H1 (cell line): ENCODE data around the gene NUP210. TPM values are rescaled to one million over a fixed set of nuclear protein-coding genes. Genes with fewer than 3 reads are reported as not detected.

Experiments used
- CTCF ChIA-PET: fragments of 300-600 bp; sonication (Branson Sonifier 250); formaldehyde crosslinking; loops from one replicate; lab custom pipeline; 2021; ENCODE audit not compliant: partially characterized antibody; lab: Charles Lee
- POLR2A ChIA-PET: fragments of 300-600 bp; sonication (Branson Sonifier 250); formaldehyde crosslinking; loops from one replicate; lab custom pipeline; 2021; ENCODE audit warnings: inconsistent platforms; ENCODE audit not compliant: partially characterized antibody; lab: Charles Lee
- DNase-seq, 2 experiments: peaks; one replicate each; pipeline versions ENCODE4 v3.0.0 to v3.0.0-alpha.2; 2010 to 2022; ENCODE audit warnings: low spot score in 2 of 2, low read depth in 1 of 2, mixed read lengths in 1 of 2
- FAIRE-seq: peaks from 2 replicates; lab custom pipeline; 2011; peaks lifted over from hg19 to GRCh38; lab: Jason Lieb, UNC
- H2AFZ ChIP-seq: 2 replicates; pipeline ENCODE4 v1.8.1; 2012; ENCODE audit warnings: low read length, inconsistent platforms
- H2AK5ac ChIP-seq: 2 replicates; pipeline ENCODE4 v1.6.1; 2013; ENCODE audit warnings: low read depth, low read length
- H2BK120ac ChIP-seq: replicated peaks from 2 replicates; pipeline ENCODE3; 2013; ENCODE audit warnings: low read depth, low read length, inconsistent platforms
- H2BK12ac ChIP-seq: 2 replicates; pipeline ENCODE4 v1.6.1; 2013; ENCODE audit warnings: low read depth, low read length
- H2BK15ac ChIP-seq: 2 replicates; pipeline ENCODE4 v1.6.1; 2013; ENCODE audit warnings: low read length
- H2BK20ac ChIP-seq: 2 replicates; pipeline ENCODE4 v1.6.1; 2013; ENCODE audit warnings: low read length
- H2BK5ac ChIP-seq: 2 replicates; pipeline ENCODE4 v1.6.1; 2013; ENCODE audit warnings: low read depth, low read length
- H3K14ac ChIP-seq: 2 replicates; pipeline ENCODE4 v1.6.1; 2013; ENCODE audit warnings: inconsistent platforms; ENCODE audit not compliant: insufficient read length
- H3K18ac ChIP-seq: 2 replicates; pipeline ENCODE4 v1.6.1; 2013; ENCODE audit warnings: low read length; ENCODE audit errors: extremely low read depth
- H3K23ac ChIP-seq: 2 replicates; pipeline ENCODE4 v1.6.1; 2013; ENCODE audit warnings: inconsistent platforms; ENCODE audit not compliant: insufficient read length
- H3K23me2 ChIP-seq: 2 replicates; pipeline ENCODE4 v1.6.1; 2013; ENCODE audit warnings: low read depth, low read length
- H3K27ac ChIP-seq: 2 replicates; pipeline ENCODE4 v1.6.1; 2011; ENCODE audit warnings: low read depth, low read length, inconsistent platforms
- H3K27me3 ChIP-seq, 4 experiments: replicated peaks in 1 of 4; 1 replicate in 1 of 4; 2 replicates in 3 of 4; pipeline versions ENCODE4 v1.6.1 to v1.8.1; 2011 to 2013; ENCODE audit warnings: low read length in 3 of 4, mild to moderate bottlenecking in 3 of 4, inconsistent platforms in 2 of 4, mixed read lengths in 2 of 4, moderate library complexity in 1 of 4; ENCODE audit not compliant: control insufficient read depth in 3 of 4, insufficient read depth in 3 of 4; ENCODE audit errors: extremely low read depth in 1 of 4
- H3K36me3 ChIP-seq, 4 experiments: 2 replicates each; pipeline versions ENCODE4 v1.6.1 to v1.8.1; 2011 to 2013; ENCODE audit warnings: mild to moderate bottlenecking in 4 of 4, low read length in 3 of 4, moderate library complexity in 2 of 4, control low read depth in 1 of 4, inconsistent platforms in 1 of 4; ENCODE audit not compliant: insufficient read depth in 4 of 4, control insufficient read depth in 2 of 4
- H3K4ac ChIP-seq: replicated peaks from 2 replicates; pipeline ENCODE3; 2013; ENCODE audit warnings: low read length, low read depth, mixed read lengths, inconsistent platforms; ENCODE audit not compliant: insufficient read length
- H3K4me1 ChIP-seq, 4 experiments: replicated peaks in 1 of 4; 1 replicate in 1 of 4; 2 replicates in 3 of 4; pipeline versions ENCODE4 v1.6.1 to v1.8.1; 2011 to 2013; ENCODE audit warnings: low read length in 3 of 4, inconsistent platforms in 2 of 4, mixed read lengths in 1 of 4; ENCODE audit not compliant: insufficient read depth in 4 of 4, control insufficient read depth in 3 of 4
- H3K4me2 ChIP-seq, 2 experiments: 2 replicates each; pipeline versions ENCODE4 v1.6.1 to v1.8.1; 2011 to 2013; ENCODE audit warnings: low read depth in 2 of 2, low read length in 2 of 2, control low read depth in 1 of 2, inconsistent platforms in 1 of 2, mild to moderate bottlenecking in 1 of 2; ENCODE audit not compliant: insufficient read depth in 1 of 2
- H3K4me3 ChIP-seq, 4 experiments: fragments of 200-600, 300-600 bp in 1 of 4; sonication (generic), shearing (Covaris generic), sonication (Bioruptor Twin) in 1 of 4; 2 replicates each; pipeline versions ENCODE4 v1.5.1 to v1.8.1; 2011 to 2016; ENCODE audit warnings: low read length in 4 of 4, low read depth in 3 of 4, control low read depth in 2 of 4, inconsistent platforms in 2 of 4, mild to moderate bottlenecking in 2 of 4, mixed read lengths in 1 of 4, moderate library complexity in 1 of 4; ENCODE audit not compliant: insufficient read depth in 2 of 4; ENCODE audit errors: extremely low read depth in 1 of 4
- H3K56ac ChIP-seq: replicated peaks from 2 replicates; pipeline ENCODE3; 2013; ENCODE audit warnings: low read depth, mild to moderate bottlenecking, mixed read lengths, low read length, inconsistent platforms; ENCODE audit not compliant: insufficient read length
- H3K79me1 ChIP-seq: 2 replicates; pipeline ENCODE4 v1.6.1; 2013; ENCODE audit warnings: low read depth, low read length, control low read depth
- H3K79me2 ChIP-seq, 2 experiments: 2 replicates each; pipeline versions ENCODE4 v1.6.1 to v1.8.1; 2012 to 2013; ENCODE audit warnings: low read length in 2 of 2, mild to moderate bottlenecking in 2 of 2, inconsistent platforms in 1 of 2; ENCODE audit not compliant: insufficient read depth in 2 of 2, control insufficient read depth in 1 of 2
- H3K9ac ChIP-seq, 4 experiments: replicated peaks in 1 of 4; 1 replicate in 1 of 4; 2 replicates in 3 of 4; pipeline versions ENCODE4 v1.6.1 to v1.8.1; 2011 to 2013; ENCODE audit warnings: low read depth in 3 of 4, low read length in 3 of 4, control low read depth in 2 of 4, mild to moderate bottlenecking in 2 of 4, moderate library complexity in 2 of 4, inconsistent platforms in 1 of 4; ENCODE audit errors: extremely low read depth in 1 of 4
- H3K9me3 ChIP-seq, 2 experiments: 2 replicates each; pipeline versions ENCODE4 v1.6.1 to v1.8.1; 2012 to 2013; ENCODE audit warnings: mild to moderate bottlenecking in 2 of 2, moderate library complexity in 2 of 2, control low read depth in 1 of 2, inconsistent platforms in 1 of 2, low read depth in 1 of 2, low read length in 1 of 2, mixed read lengths in 1 of 2; ENCODE audit not compliant: insufficient read depth in 2 of 2
- H4K20me1 ChIP-seq, 2 experiments: replicated peaks in 1 of 2; 2 replicates each; pipeline versions ENCODE3 to v1.8.1; 2011 to 2013; ENCODE audit warnings: inconsistent platforms in 2 of 2, low read length in 2 of 2, mild to moderate bottlenecking in 1 of 2; ENCODE audit not compliant: insufficient read depth in 2 of 2, control insufficient read depth in 1 of 2
- H4K5ac ChIP-seq: 2 replicates; pipeline ENCODE4 v1.6.1; 2013; ENCODE audit warnings: low read length, low read depth, mixed read lengths, inconsistent platforms; ENCODE audit not compliant: insufficient read length
- H4K8ac ChIP-seq: 2 replicates; pipeline ENCODE4 v1.8.0; 2013; ENCODE audit warnings: mild to moderate bottlenecking, moderate library complexity, low read length, inconsistent platforms; ENCODE audit not compliant: insufficient read depth; ENCODE audit errors: extremely low read depth
- H4K91ac ChIP-seq: replicated peaks from 2 replicates; pipeline ENCODE3; 2013; ENCODE audit warnings: low read length, mixed read lengths, inconsistent platforms; ENCODE audit not compliant: insufficient read length
- CEBPB ChIP-seq: IDR thresholded peaks from 2 replicates; pipeline ENCODE4 v1.6.1; 2012; ENCODE audit warnings: low read depth, low read length
- CHD1 ChIP-seq: IDR thresholded peaks from 2 replicates; pipeline ENCODE4 v1.6.1; 2012; ENCODE audit warnings: low read depth, low read length, improper control_type of control experiment
- FOSL1 ChIP-seq: IDR thresholded peaks from 2 replicates; pipeline ENCODE4 v1.6.1; 2011; ENCODE audit warnings: mild to moderate bottlenecking, low read depth, low read length, moderate library complexity; ENCODE audit not compliant: insufficient read depth
- JUN ChIP-seq: IDR thresholded peaks from 2 replicates; pipeline ENCODE4 v1.6.1; 2011; ENCODE audit warnings: low read depth, mild to moderate bottlenecking, improper control_type of control experiment, low read length
- KDM5A ChIP-seq: fragments of 200-600 bp; IDR thresholded peaks from 2 replicates; pipeline ENCODE4 v1.7.1; 2012; ENCODE audit warnings: mild to moderate bottlenecking, low read length, inconsistent platforms, mixed read lengths
- POLR2AphosphoS5 ChIP-seq: IDR thresholded peaks from 2 replicates; pipeline ENCODE4 v1.6.1; 2011; ENCODE audit warnings: low read depth, low read length
- RXRA ChIP-seq: IDR thresholded peaks from 2 replicates; pipeline ENCODE4 v1.6.1; 2011; ENCODE audit warnings: low read depth, mild to moderate bottlenecking, low read length, moderate library complexity; ENCODE audit not compliant: insufficient read depth
- SUZ12 ChIP-seq: fragments of 200-600 bp; sonication (generic); IDR thresholded peaks from 2 replicates; pipeline ENCODE4 v1.6.1; 2012; ENCODE audit warnings: mild to moderate bottlenecking, inconsistent platforms, low read length, moderate library complexity, mixed read lengths
- WGBS, 2 experiments: shearing (Covaris generic) in 1 of 2; methylation state at CpG; one replicate each; pipeline versions ENCODE4 v1.1.6 to v1.1.7; 2013 to 2015; ENCODE audit warnings: low lambda C conversion rate in 2 of 2, mixed read lengths in 2 of 2, inconsistent platforms in 1 of 2, low coverage in 1 of 2, missing lambda C conversion rate in 1 of 2; ENCODE audit not compliant: insufficient replicate concordance in 2 of 2, insufficient coverage in 1 of 2, insufficient read length in 1 of 2; ENCODE audit errors: extremely low coverage in 1 of 2, missing lambda C conversion rate in 1 of 2; 5-methylcytosine and 5-hydroxymethylcytosine counted together
- polyA plus RNA-seq, 7 experiments: library from polyadenylated mRNA; depleted of rRNA in 3 of 7; stranded (reverse) in 5 of 7; unstranded in 2 of 7; fragments of >200 nt in 5 of 7; fragments of 200-250 nt in 2 of 7; gene quantifications; 1 replicate in 5 of 7; 2 replicates in 1 of 7; 4 replicates in 1 of 7; pipeline versions ENCODE4 v1.2.1 to v1.2.3, GENCODE V29; 2011 to 2013; ENCODE audit warnings: missing spikeins in 2 of 7, mixed read lengths in 2 of 7
- total RNA-seq: library from RNA; stranded (reverse); fragmentation: NEBNext Ultra II Directional; extraction: Animal tissue kit (Norgen Biotek cat#: 25700); gene quantifications from 2 replicates; pipeline ENCODE4 v1.2.1, GENCODE V29; 2021
- TF ChIP-seq, protein P1 (sequence below): IDR thresholded peaks from 2 replicates; pipeline ENCODE4 v1.6.1; 2011; ENCODE audit warnings: low read length, improper control_type of control experiment

The NUP210 gene
- total and polyA plus RNA-seq, 2 of the 8 experiments (the other 6 are each of a cell fraction or from before 2014, with no cell fraction given) = 51.0 to 53.7 TPM

DNA sequence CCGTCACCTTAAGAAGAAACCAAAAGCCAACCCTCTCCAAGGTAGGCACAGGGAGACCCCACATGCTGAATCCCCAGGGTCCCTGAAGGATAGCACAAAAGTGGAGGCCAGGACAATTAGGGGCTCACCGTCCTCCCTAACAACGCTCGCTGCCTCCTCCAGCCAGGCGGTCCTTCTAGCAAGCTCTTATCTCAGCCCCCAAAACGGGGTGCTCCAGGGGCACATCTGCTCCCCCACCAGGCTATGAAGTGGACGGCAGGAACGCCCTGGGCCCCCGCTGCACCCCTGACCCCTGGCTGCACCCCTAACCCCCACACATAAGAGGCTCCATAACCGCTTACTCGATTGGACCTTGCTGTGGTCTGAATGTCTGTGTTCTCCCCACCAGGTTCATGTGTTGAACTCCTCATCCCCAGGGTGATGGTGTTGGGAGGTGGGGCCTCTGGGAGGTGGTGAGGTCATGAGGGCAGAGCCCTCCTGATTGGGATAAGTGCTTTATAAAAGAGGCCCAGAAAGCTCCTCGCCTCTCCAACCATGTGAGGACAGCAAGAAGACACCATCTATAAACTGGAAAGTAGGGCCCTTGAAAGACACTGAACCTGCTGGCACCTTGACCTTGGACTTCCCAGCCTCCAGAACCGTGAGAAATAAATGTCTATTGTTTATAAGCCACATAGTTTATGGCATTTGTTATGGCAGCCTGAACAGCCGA lies 153.3 kb downstream of the NUP210 start:
- peaks cover 0 to 1% of the 10 kb centered on the region in 2 experiments for H4K20me1 ChIP-seq
- H3K18ac ChIP-seq = no peak overlapping the region
- no peak overlapping the region for H2AK5ac ChIP-seq
- no peak overlapping the region for H3K56ac ChIP-seq
- no peak overlapping the region for H2BK20ac ChIP-seq
- no peaks in the 10 kb centered on the region for H3K79me1 ChIP-seq
- no peak overlapping the region for H4K8ac ChIP-seq
- no peak overlapping the region for H2BK5ac ChIP-seq
- no peak overlapping the region for H3K4me2 ChIP-seq
- no peaks in the 10 kb centered on the region for H3K79me2 ChIP-seq
- no peak for FAIRE-seq
- 91% methylated on average over 10 of the region's 14 CpGs; no CpG with 5 or more reads in 1 of the 2 experiments for WGBS, 2 experiments
- no peaks in the 10 kb centered on the region for H3K36me3 ChIP-seq
- DNase-seq = no peak
- H2BK15ac ChIP-seq = no peak overlapping the region
- no peak overlapping the region for H2AFZ ChIP-seq
- no peak overlapping the region for H3K23ac ChIP-seq
- CTCF ChIA-PET = interaction anchor here (1.1 to 2.7 kb wide), 6 partner anchors 11 to 73 kb away, joined by 3 to 9 read pairs (median 3); no protein-coding TSS in a partner anchor
- no peaks in the 10 kb centered on the region; a peak in 1 of 7 replicates for H3K4me1 ChIP-seq
- H2BK120ac ChIP-seq = no peak overlapping the region
- H3K4ac ChIP-seq = no peak overlapping the region
- H3K23me2 ChIP-seq = no peaks in the 10 kb centered on the region
- no peak overlapping the region for H3K14ac ChIP-seq
- no peak overlapping the region for H4K5ac ChIP-seq
- H4K91ac ChIP-seq = no peak overlapping the region
- H3K4me3 ChIP-seq = no peak overlapping the region
- H2BK12ac ChIP-seq = no peak overlapping the region
- no peaks in the 10 kb centered on the region for H3K9me3 ChIP-seq
- no peak overlapping the region for H3K27ac ChIP-seq
- POLR2A ChIA-PET = interaction anchor here (0.8 to 1.2 kb wide), 2 partner anchors 12 to 42 kb away, joined by 3 read pairs; no protein-coding TSS in a partner anchor
- no peak overlapping the region for H3K9ac ChIP-seq
- no peaks in the 10 kb centered on the region for H3K27me3 ChIP-seq
- TF ChIP-seq SUZ12 = no peak
- TF ChIP-seq, protein P1, sequence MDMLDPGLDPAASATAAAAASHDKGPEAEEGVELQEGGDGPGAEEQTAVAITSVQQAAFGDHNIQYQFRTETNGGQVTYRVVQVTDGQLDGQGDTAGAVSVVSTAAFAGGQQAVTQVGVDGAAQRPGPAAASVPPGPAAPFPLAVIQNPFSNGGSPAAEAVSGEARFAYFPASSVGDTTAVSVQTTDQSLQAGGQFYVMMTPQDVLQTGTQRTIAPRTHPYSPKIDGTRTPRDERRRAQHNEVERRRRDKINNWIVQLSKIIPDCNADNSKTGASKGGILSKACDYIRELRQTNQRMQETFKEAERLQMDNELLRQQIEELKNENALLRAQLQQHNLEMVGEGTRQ = no peak
- no peak for TF ChIP-seq RXRA
- TF ChIP-seq CHD1 = no peak
- no peak for TF ChIP-seq CEBPB
- TF ChIP-seq JUN = no peak
- TF ChIP-seq FOSL1 = no peak
- no peak for TF ChIP-seq KDM5A
- TF ChIP-seq POLR2AphosphoS5 = no peak
